CD4-positive, alpha-beta memory T cell (primary cell): ENCODE measurements around the gene NDUFV3. TPM values are rescaled to one million over a fixed set of nuclear protein-coding genes. Genes with fewer than 3 reads are reported as not detected.

ENCODE experiments used
- CTCF ChIA-PET: fragments of 350-600 bp; sonication (Branson Sonifier 250); formaldehyde crosslinking; loops from one replicate; lab custom pipeline; 2021; ENCODE audit warnings: inconsistent platforms; ENCODE audit not compliant: partially characterized antibody; lab: Charles Lee
- POLR2A ChIA-PET: fragments of 350-600 bp; sonication (Branson Sonifier 250); formaldehyde crosslinking; loops from one replicate; lab custom pipeline; 2021; ENCODE audit not compliant: partially characterized antibody; lab: Charles Lee
- DNase-seq, 5 donors: peaks; one replicate each; pipeline versions ENCODE4 v3.0.0 to v3.0.0-alpha.2; 2020 to 2022; ENCODE audit warnings: mixed read lengths in 1 of 5
- H3K27ac ChIP-seq: one replicate; pipeline ENCODE4 v1.7.0; 2013; ENCODE audit warnings: low read depth, low read length
- H3K27me3 ChIP-seq: 2 replicates; pipeline ENCODE4 v1.7.0; 2013; ENCODE audit warnings: mild to moderate bottlenecking, low read length, moderate library complexity; ENCODE audit not compliant: insufficient read depth
- H3K36me3 ChIP-seq: 2 replicates; pipeline ENCODE4 v1.7.0; 2013; ENCODE audit warnings: mild to moderate bottlenecking, low read length, moderate library complexity; ENCODE audit not compliant: insufficient read depth
- H3K4me1 ChIP-seq: 2 replicates; pipeline ENCODE4 v1.7.0; 2013; ENCODE audit warnings: mild to moderate bottlenecking, low read length, moderate library complexity; ENCODE audit not compliant: insufficient read depth
- H3K4me3 ChIP-seq, 2 donors: one replicate each; pipeline ENCODE4 v1.7.0; 2013; ENCODE audit warnings: low read length in 2 of 2, mild to moderate bottlenecking in 1 of 2
- H3K9me3 ChIP-seq, 2 donors: one replicate each; pipeline ENCODE4 v1.7.0; 2013; ENCODE audit warnings: low read length in 2 of 2, control low read depth in 1 of 2; ENCODE audit not compliant: control insufficient read depth in 1 of 2
- H3K27ac Mint-ChIP-seq, 7 donors: one replicate each; pipeline ENCODE4 v1.8.0; 2020 to 2021; ENCODE audit warnings: mixed read lengths in 7 of 7, mild to moderate bottlenecking in 6 of 7, inconsistent platforms in 3 of 7, moderate library complexity in 3 of 7
- H3K27me3 Mint-ChIP-seq, 2 donors: one replicate each; pipeline ENCODE4 v1.8.0; 2020 to 2021; ENCODE audit warnings: mixed read lengths in 2 of 2
- H3K36me3 Mint-ChIP-seq, 2 donors: one replicate each; pipeline ENCODE4 v1.8.0; 2020 to 2021; ENCODE audit warnings: mixed read lengths in 2 of 2, inconsistent platforms in 1 of 2, mild to moderate bottlenecking in 1 of 2
- H3K4me1 Mint-ChIP-seq, 4 donors: one replicate each; pipeline ENCODE4 v1.8.0; 2020 to 2021; ENCODE audit warnings: mixed read lengths in 4 of 4, mild to moderate bottlenecking in 1 of 4
- H3K4me3 Mint-ChIP-seq, 8 donors: one replicate each; pipeline ENCODE4 v1.8.0; 2020 to 2021; ENCODE audit warnings: mixed read lengths in 8 of 8, mild to moderate bottlenecking in 7 of 8, moderate library complexity in 6 of 8, inconsistent platforms in 3 of 8
- H3K9me3 Mint-ChIP-seq, 8 donors: one replicate each; pipeline ENCODE4 v1.8.0; 2020 to 2021; ENCODE audit warnings: mixed read lengths in 8 of 8, mild to moderate bottlenecking in 5 of 8, inconsistent platforms in 3 of 8, moderate library complexity in 1 of 8
- intact Hi-C: fragments of 100-400 bp; cut with micrococcal nuclease; formaldehyde crosslinking; loops from one replicate; pipeline ENCODE4 v1.15.1; 2023
- polyA plus RNA-seq, 2 donors: library from polyadenylated mRNA; unstranded; fragments of 300-500 nt; fragmentation: Illumina TruSeq; gene quantifications; one replicate each; pipeline ENCODE4 v1.2.3, GENCODE V29; 2021
- total RNA-seq, 2 experiments: library from RNA; stranded (reverse); gene quantifications; one replicate each; pipeline ENCODE4 v1.2.3, GENCODE V29; 2021

Gene NDUFV3
- total and polyA plus RNA-seq, 4 experiments from 2014 or later, result 9.1 to 33.2 (median 25.8) TPM

- peaks cover 0 to 3% (median 0%) of the 10 kb centered on the region in 8 donors for H3K9me3 Mint-ChIP-seq
- H3K4me3 Mint-ChIP-seq, result no peak overlapping the region
- intact Hi-C loops, result no loop called here
- H3K27me3 ChIP-seq, result no peaks in the 10 kb centered on the region
- no peaks in the 10 kb centered on the region for H3K9me3 ChIP-seq
- CTCF ChIA-PET, result interaction anchor here (1.6 kb wide), 1 partner anchor 15 kb away, joined by 3 read pairs; no protein-coding TSS in a partner anchor
- peaks cover 68% of the 10 kb centered on the region for H3K36me3 ChIP-seq
- H3K36me3 Mint-ChIP-seq, result peaks cover 36 to 69% of the 10 kb centered on the region in 2 donors
- H3K4me1 ChIP-seq, result no peaks in the 10 kb centered on the region
- DNase-seq, result no peak
- no peak overlapping the region for H3K27ac Mint-ChIP-seq
- no peak overlapping the region for H3K27ac ChIP-seq
- H3K4me3 ChIP-seq, result no peak overlapping the region
- POLR2A ChIA-PET, result no interaction called here
- no peaks in the 10 kb centered on the region for H3K27me3 Mint-ChIP-seq
- peaks cover 0 to 16% (median 2%) of the 10 kb centered on the region in 4 donors for H3K4me1 Mint-ChIP-seq
These were observed 40.1 kb upstream of the NDUFV3 start for GRCh38 chr21:42852925-42853570.

- intact Hi-C loops, result no loop called here
- no peak for DNase-seq
- peaks cover 37 to 73% of the 10 kb centered on the region in 2 donors for H3K36me3 Mint-ChIP-seq
These were observed 39.5 kb upstream of the NDUFV3 start for GRCh38 chr21:42853621-42854020.

GRCh38 chr21:42854246-42855010 lies 38.7 kb upstream of the NDUFV3 start:
- H3K4me1 ChIP-seq, result no peaks in the 10 kb centered on the region
- H3K4me3 ChIP-seq, result no peak overlapping the region
- Mint-ChIP-seq H3K4me3 (no peak overlapping the region), H3K4me1 (peaks cover 0 to 16% (median 3%) of the 10 kb centered on the region in 4 donors), H3K27me3 (no peaks in the 10 kb centered on the region), H3K36me3 (peaks cover 36 to 73% of the 10 kb centered on the region in 2 donors), H3K27ac (no peak overlapping the region), H3K9me3 (no peaks in the 10 kb centered on the region)
- CTCF ChIA-PET, result interaction anchor here (0.7 to 1.6 kb wide), 2 partner anchors 14 to 377 kb away, joined by 3 to 5 read pairs; no protein-coding TSS in a partner anchor
- H3K9me3 ChIP-seq, result no peaks in the 10 kb centered on the region
- no peaks in the 10 kb centered on the region for H3K27me3 ChIP-seq
- DNase-seq, result no peak
- no peak overlapping the region for H3K27ac ChIP-seq
- peaks cover 68% of the 10 kb centered on the region for H3K36me3 ChIP-seq
- POLR2A ChIA-PET, result no interaction called here
- intact Hi-C loops, result no loop called here

More at GRCh38 chr21:42853621-42854020, 39.5 kb upstream of the NDUFV3 start:
- no peaks in the 10 kb centered on the region for H3K9me3 ChIP-seq
- no peaks in the 10 kb centered on the region for H3K27me3 ChIP-seq
- no peak overlapping the region for H3K4me3 ChIP-seq
- no peak overlapping the region for H3K27ac ChIP-seq
- Mint-ChIP-seq H3K27ac (no peak overlapping the region), H3K4me1 (peaks cover 0 to 16% (median 3%) of the 10 kb centered on the region in 4 donors), H3K9me3 (peaks cover 0 to 3% (median 0%) of the 10 kb centered on the region in 8 donors), H3K27me3 (no peaks in the 10 kb centered on the region), H3K4me3 (no peak overlapping the region)
- H3K4me1 ChIP-seq, result no peaks in the 10 kb centered on the region
- CTCF ChIA-PET, result interaction anchor here (1.6 kb wide), 1 partner anchor 15 kb away, joined by 3 read pairs; no protein-coding TSS in a partner anchor
- POLR2A ChIA-PET, result no interaction called here
- peaks cover 72% of the 10 kb centered on the region for H3K36me3 ChIP-seq

GRCh38 chr21:42855171-42855936 lies 37.8 kb upstream of the NDUFV3 start:
- CTCF ChIA-PET, result interaction anchor here (0.7 kb wide), 1 partner anchor 378 kb away, joined by 5 read pairs; no protein-coding TSS in a partner anchor
- DNase-seq, result no peak
- Histone ChIP-seq H3K27ac (no peak overlapping the region), H3K36me3 (peaks cover 68% of the 10 kb centered on the region), H3K4me1 (no peaks in the 10 kb centered on the region), H3K4me3 (no peak overlapping the region), H3K27me3 (no peaks in the 10 kb centered on the region), H3K9me3 (no peaks in the 10 kb centered on the region)
- H3K4me3 Mint-ChIP-seq, result no peak overlapping the region
- no peaks in the 10 kb centered on the region for H3K9me3 Mint-ChIP-seq
- no peaks in the 10 kb centered on the region for H3K27me3 Mint-ChIP-seq
- H3K4me1 Mint-ChIP-seq, result peaks cover 0 to 16% (median 3%) of the 10 kb centered on the region in 4 donors
- POLR2A ChIA-PET, result no interaction called here
- intact Hi-C loops, result no loop called here
- H3K36me3 Mint-ChIP-seq, result peaks cover 28 to 66% of the 10 kb centered on the region in 2 donors
- no peak overlapping the region for H3K27ac Mint-ChIP-seq

GRCh38 chr21:42855937-42856335 lies 37.2 kb upstream of the NDUFV3 start:
- no peaks in the 10 kb centered on the region for H3K9me3 ChIP-seq
- Mint-ChIP-seq H3K27ac (no peak overlapping the region), H3K36me3 (peaks cover 28 to 69% of the 10 kb centered on the region in 2 donors), H3K4me3 (no peak overlapping the region), H3K4me1 (peaks cover 0 to 15% (median 3%) of the 10 kb centered on the region in 4 donors), H3K9me3 (no peaks in the 10 kb centered on the region), H3K27me3 (no peaks in the 10 kb centered on the region)
- H3K36me3 ChIP-seq, result peaks cover 68% of the 10 kb centered on the region
- no peak overlapping the region for H3K27ac ChIP-seq
- no peaks in the 10 kb centered on the region for H3K27me3 ChIP-seq
- ChIA-PET CTCF (no interaction called here), POLR2A (no interaction called here)
- no peak overlapping the region for H3K4me3 ChIP-seq
- intact Hi-C loops, result no loop called here
- no peak for DNase-seq
- no peaks in the 10 kb centered on the region for H3K4me1 ChIP-seq

GRCh38 chr21:42857216-42857615 lies 35.9 kb upstream of the NDUFV3 start:
- Histone ChIP-seq H3K4me1 (no peaks in the 10 kb centered on the region), H3K36me3 (peaks cover 66% of the 10 kb centered on the region), H3K27me3 (no peaks in the 10 kb centered on the region), H3K27ac (no peak overlapping the region), H3K9me3 (no peaks in the 10 kb centered on the region), H3K4me3 (no peak overlapping the region)
- ChIA-PET CTCF (no interaction called here), POLR2A (no interaction called here)
- DNase-seq, result no peak
- no peaks in the 10 kb centered on the region for H3K9me3 Mint-ChIP-seq
- peaks cover 28 to 66% of the 10 kb centered on the region in 2 donors for H3K36me3 Mint-ChIP-seq
- H3K27me3 Mint-ChIP-seq, result no peaks in the 10 kb centered on the region
- peaks cover 0 to 9% (median 3%) of the 10 kb centered on the region in 4 donors for H3K4me1 Mint-ChIP-seq
- intact Hi-C loops, result no loop called here
- H3K4me3 Mint-ChIP-seq, result no peak overlapping the region
- H3K27ac Mint-ChIP-seq, result peak overlapping the region in 2 of 7 donors; percentile 43 to 51
